HEK293 (cell line): Measurements from ENCODE around the gene UNC5B.

Experiments used
- CTCF ChIA-PET: fragments of 350-600 bp; formaldehyde crosslinking; extraction: SDS; loops from one replicate; lab custom pipeline; 2021; ENCODE audit warnings: antibody characterized with exemption; lab: Yijun Ruan, JAX
- POLR2A ChIA-PET: fragments of 300-600 bp; formaldehyde crosslinking; extraction: SDS; loops from one replicate; lab custom pipeline; 2020; ENCODE audit warnings: antibody characterized with exemption, inconsistent platforms; lab: Yijun Ruan, JAX
- H3K27ac ChIP-seq: fragments of 200-500 bp; sonication (Bioruptor generic); 2 replicates; pipeline ENCODE4 v1.5.1; 2014; ENCODE audit warnings: low read depth, low read length, control low read depth, inconsistent platforms; ENCODE audit errors: extremely low read depth
- H3K36me3 ChIP-seq, 2 experiments: fragments of 200-500 bp in 1 of 2; sonication (Bioruptor generic) in 1 of 2; 1 replicate in 1 of 2; 2 replicates in 1 of 2; pipeline ENCODE4 v1.5.1; 2014 to 2017; ENCODE audit warnings: inconsistent platforms in 2 of 2, low read length in 2 of 2; ENCODE audit not compliant: control insufficient read depth in 2 of 2, insufficient read depth in 1 of 2
- H3K4me1 ChIP-seq: fragments of 200-500 bp; sonication (Bioruptor generic); 2 replicates; pipeline ENCODE4 v1.5.1; 2014; ENCODE audit warnings: mild to moderate bottlenecking, low read length, inconsistent platforms; ENCODE audit not compliant: control insufficient read depth, insufficient read depth
- H3K4me3 ChIP-seq: 2 replicates; pipeline ENCODE4 v1.5.1; 2011; ENCODE audit warnings: low read depth, mild to moderate bottlenecking, control low read depth, low read length, moderate library complexity
- H3K9me3 ChIP-seq: fragments of 200-500 bp; sonication (Bioruptor generic); 2 replicates; pipeline ENCODE4 v1.5.1; 2014; ENCODE audit warnings: low read depth, low read length, inconsistent platforms; ENCODE audit not compliant: control insufficient read depth, insufficient read depth
- BCL11A ChIP-seq: fragments of 450-650 bp; formaldehyde crosslinking; IDR thresholded peaks from 2 replicates; pipeline ENCODE4 v1.5.1; 2016; ENCODE audit warnings: low read depth, missing biosample characterization, missing genetic modification characterization
- GLI2 ChIP-seq: fragments of 450-650 bp; formaldehyde crosslinking; IDR thresholded peaks from 2 replicates; pipeline ENCODE4; 2017; ENCODE audit warnings: missing biosample characterization, missing genetic modification characterization, low read depth, borderline replicate concordance
- HOXD13 ChIP-seq: sonication (generic); formaldehyde crosslinking; IDR thresholded peaks from 2 replicates; pipeline ENCODE4 v1.8.0; 2022; ENCODE audit warnings: missing genetic modification reagents, borderline replicate concordance
- KLF16 ChIP-seq: fragments of 450-650 bp; formaldehyde crosslinking; IDR thresholded peaks from 2 replicates; pipeline ENCODE4 v1.5.1; 2017; ENCODE audit warnings: missing biosample characterization, missing genetic modification characterization
- MYNN ChIP-seq: fragments of 450-650 bp; formaldehyde crosslinking; IDR thresholded peaks from 2 replicates; pipeline ENCODE4 v1.5.1; 2016; ENCODE audit warnings: missing biosample characterization, missing genetic modification characterization, borderline replicate concordance
- PBX3 ChIP-seq: sonication (generic); formaldehyde crosslinking; IDR thresholded peaks from 2 replicates; pipeline ENCODE4 v1.8.1; 2022; ENCODE audit warnings: mild to moderate bottlenecking, moderate library complexity, missing genetic modification reagents
- ZNF155 ChIP-seq: fragments of 450-650 bp; formaldehyde crosslinking; IDR thresholded peaks from 2 replicates; pipeline ENCODE4 v1.5.1; 2016; ENCODE audit warnings: missing biosample characterization, missing genetic modification characterization
- ZNF175 ChIP-seq: fragments of 450-650 bp; formaldehyde crosslinking; IDR thresholded peaks from 2 replicates; pipeline ENCODE4 v1.5.1; 2016; ENCODE audit warnings: missing biosample characterization, missing genetic modification characterization
- ZNF18 ChIP-seq: fragments of 450-650 bp; formaldehyde crosslinking; IDR thresholded peaks from 2 replicates; pipeline ENCODE4 v1.5.1; 2016; ENCODE audit warnings: missing biosample characterization, missing genetic modification characterization
- ZNF19 ChIP-seq: fragments of 450-650 bp; formaldehyde crosslinking; IDR thresholded peaks from 2 replicates; pipeline ENCODE4; 2016; ENCODE audit warnings: missing biosample characterization, missing genetic modification characterization, low read depth
- ZNF239 ChIP-seq: fragments of 450-650 bp; formaldehyde crosslinking; IDR thresholded peaks from 2 replicates; pipeline ENCODE4 v1.5.1; 2016; ENCODE audit warnings: missing biosample characterization, missing genetic modification characterization
- ZNF248 ChIP-seq: fragments of 450-650 bp; formaldehyde crosslinking; IDR thresholded peaks from 2 replicates; pipeline ENCODE4 v1.5.1; 2017; ENCODE audit warnings: missing biosample characterization, missing genetic modification characterization
- ZNF26 ChIP-seq: fragments of 450-650 bp; formaldehyde crosslinking; IDR thresholded peaks from 2 replicates; pipeline ENCODE4 v1.5.1; 2016; ENCODE audit warnings: missing biosample characterization, missing genetic modification characterization
- ZNF292 ChIP-seq: fragments of 450-650 bp; formaldehyde crosslinking; IDR thresholded peaks from 2 replicates; pipeline ENCODE4 v1.5.1; 2016; ENCODE audit warnings: low read depth, missing biosample characterization, missing genetic modification characterization, borderline replicate concordance
- ZNF302 ChIP-seq: fragments of 450-650 bp; formaldehyde crosslinking; IDR thresholded peaks from 2 replicates; pipeline ENCODE4 v1.5.1; 2016; ENCODE audit warnings: missing biosample characterization, missing genetic modification characterization, low read depth
- ZNF350 ChIP-seq: fragments of 450-650 bp; formaldehyde crosslinking; IDR thresholded peaks from 2 replicates; pipeline ENCODE4 v1.5.0; 2017; ENCODE audit warnings: missing biosample characterization, mild to moderate bottlenecking, missing genetic modification characterization
- ZNF404 ChIP-seq: fragments of 450-650 bp; formaldehyde crosslinking; IDR thresholded peaks from 2 replicates; pipeline ENCODE4 v1.5.1; 2017; ENCODE audit warnings: missing biosample characterization, missing genetic modification characterization
- ZNF473 ChIP-seq: fragments of 450-650 bp; formaldehyde crosslinking; IDR thresholded peaks from 2 replicates; pipeline ENCODE4 v1.5.1; 2017; ENCODE audit warnings: missing biosample characterization, missing genetic modification characterization
- ZNF585B ChIP-seq: fragments of 450-650 bp; formaldehyde crosslinking; IDR thresholded peaks from 2 replicates; pipeline ENCODE4 v1.5.1; 2016; ENCODE audit warnings: missing biosample characterization, missing genetic modification characterization
- ZNF654 ChIP-seq: fragments of 450-650 bp; formaldehyde crosslinking; IDR thresholded peaks from 2 replicates; pipeline ENCODE4 v1.5.1; 2016; ENCODE audit warnings: low read depth, missing biosample characterization, missing genetic modification characterization
- ZNF660 ChIP-seq: fragments of 450-650 bp; IDR thresholded peaks from 2 replicates; pipeline ENCODE4 v1.5.1; 2018; ENCODE audit warnings: missing biosample characterization, mild to moderate bottlenecking, missing genetic modification characterization
- ZSCAN30 ChIP-seq: fragments of 450-650 bp; IDR thresholded peaks from 2 replicates; pipeline ENCODE4 v1.5.1; 2018; ENCODE audit warnings: missing biosample characterization, mild to moderate bottlenecking, missing genetic modification characterization, moderate library complexity
- TF ChIP-seq, protein P1 (sequence below): fragments of 450-650 bp; formaldehyde crosslinking; IDR thresholded peaks from 2 replicates; pipeline ENCODE4 v1.5.1; 2016; ENCODE audit warnings: missing biosample characterization, missing genetic modification characterization
- TF ChIP-seq, protein P2 (sequence below): fragments of 450-650 bp; formaldehyde crosslinking; IDR thresholded peaks from 2 replicates; pipeline ENCODE4 v1.5.0; 2017; ENCODE audit warnings: missing biosample characterization, missing genetic modification characterization, borderline replicate concordance

UNC5B gene

GRCh38 chr10:71330789-71331404 is 118.5 kb downstream of the UNC5B start (continued):
- TF ChIP-seq ZNF292, result no peak
- no peak for TF ChIP-seq ZNF302 (tag by site-specific recombination)
- TF ChIP-seq ZNF175, result no peak
- no peak for TF ChIP-seq ZNF654 (tag by site-specific recombination)
- TF ChIP-seq ZNF26 (tag by site-specific recombination), result no peak

DNA sequence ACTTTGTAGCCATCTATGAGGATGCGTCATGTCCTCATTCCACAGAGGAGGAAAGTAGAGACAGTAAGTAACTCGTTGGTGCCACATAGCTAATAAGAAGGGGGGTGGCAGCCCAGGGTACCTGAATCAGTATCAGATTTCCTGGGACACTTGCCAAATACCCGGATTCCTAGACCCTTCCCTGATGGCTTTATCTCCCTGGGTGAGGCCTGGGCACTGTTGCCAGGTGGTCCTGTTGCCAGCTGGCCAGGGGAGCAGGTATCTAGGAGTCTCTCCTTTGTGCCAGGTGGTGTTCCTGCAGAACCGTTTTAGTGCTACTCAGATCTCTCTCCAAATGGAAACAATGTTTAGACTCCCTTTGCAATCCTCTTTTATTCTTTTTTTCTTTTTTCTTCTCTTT is 119.4 kb downstream of the UNC5B start:
- no peaks in the 10 kb centered on the region for H3K4me1 ChIP-seq
- POLR2A ChIA-PET, result no interaction called here
- H3K4me3 ChIP-seq, result no peak overlapping the region
- no peaks in the 10 kb centered on the region for H3K9me3 ChIP-seq
- H3K36me3 ChIP-seq, result no peaks in the 10 kb centered on the region
- CTCF ChIA-PET, result interaction anchor here (0.7 kb wide), 1 partner anchor 9 kb away, joined by 3 read pairs; no protein-coding TSS in a partner anchor
- H3K27ac ChIP-seq, result no peak overlapping the region
- TF ChIP-seq, protein P1, sequence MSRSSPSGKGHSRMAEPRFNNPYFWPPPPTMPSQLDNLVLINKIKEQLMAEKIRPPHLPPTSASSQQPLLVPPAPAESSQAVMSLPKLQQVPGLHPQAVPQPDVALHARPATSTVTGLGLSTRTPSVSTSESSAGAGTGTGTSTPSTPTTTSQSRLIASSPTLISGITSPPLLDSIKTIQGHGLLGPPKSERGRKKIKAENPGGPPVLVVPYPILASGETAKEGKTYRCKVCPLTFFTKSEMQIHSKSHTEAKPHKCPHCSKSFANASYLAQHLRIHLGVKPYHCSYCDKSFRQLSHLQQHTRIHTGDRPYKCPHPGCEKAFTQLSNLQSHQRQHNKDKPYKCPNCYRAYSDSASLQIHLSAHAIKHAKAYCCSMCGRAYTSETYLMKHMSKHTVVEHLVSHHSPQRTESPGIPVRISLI (tag by site-specific recombination), result no peak
- no peak for TF ChIP-seq ZNF155 (tag by site-specific recombination)
- no peak for TF ChIP-seq ZNF585B (tag by site-specific recombination)
- no peak for TF ChIP-seq BCL11A (tag by site-specific recombination)
- no peak for TF ChIP-seq ZNF19 (tag by site-specific recombination)
- TF ChIP-seq, protein P2, sequence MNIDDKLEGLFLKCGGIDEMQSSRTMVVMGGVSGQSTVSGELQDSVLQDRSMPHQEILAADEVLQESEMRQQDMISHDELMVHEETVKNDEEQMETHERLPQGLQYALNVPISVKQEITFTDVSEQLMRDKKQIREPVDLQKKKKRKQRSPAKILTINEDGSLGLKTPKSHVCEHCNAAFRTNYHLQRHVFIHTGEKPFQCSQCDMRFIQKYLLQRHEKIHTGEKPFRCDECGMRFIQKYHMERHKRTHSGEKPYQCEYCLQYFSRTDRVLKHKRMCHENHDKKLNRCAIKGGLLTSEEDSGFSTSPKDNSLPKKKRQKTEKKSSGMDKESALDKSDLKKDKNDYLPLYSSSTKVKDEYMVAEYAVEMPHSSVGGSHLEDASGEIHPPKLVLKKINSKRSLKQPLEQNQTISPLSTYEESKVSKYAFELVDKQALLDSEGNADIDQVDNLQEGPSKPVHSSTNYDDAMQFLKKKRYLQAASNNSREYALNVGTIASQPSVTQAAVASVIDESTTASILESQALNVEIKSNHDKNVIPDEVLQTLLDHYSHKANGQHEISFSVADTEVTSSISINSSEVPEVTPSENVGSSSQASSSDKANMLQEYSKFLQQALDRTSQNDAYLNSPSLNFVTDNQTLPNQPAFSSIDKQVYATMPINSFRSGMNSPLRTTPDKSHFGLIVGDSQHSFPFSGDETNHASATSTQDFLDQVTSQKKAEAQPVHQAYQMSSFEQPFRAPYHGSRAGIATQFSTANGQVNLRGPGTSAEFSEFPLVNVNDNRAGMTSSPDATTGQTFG (tag by site-specific recombination), result no peak
- TF ChIP-seq PBX3 (CRISPR knock-in tag), result no peak
- no peak for TF ChIP-seq GLI2 (tag by site-specific recombination)
- TF ChIP-seq, all 188 proteins: peak for 0

DNA sequence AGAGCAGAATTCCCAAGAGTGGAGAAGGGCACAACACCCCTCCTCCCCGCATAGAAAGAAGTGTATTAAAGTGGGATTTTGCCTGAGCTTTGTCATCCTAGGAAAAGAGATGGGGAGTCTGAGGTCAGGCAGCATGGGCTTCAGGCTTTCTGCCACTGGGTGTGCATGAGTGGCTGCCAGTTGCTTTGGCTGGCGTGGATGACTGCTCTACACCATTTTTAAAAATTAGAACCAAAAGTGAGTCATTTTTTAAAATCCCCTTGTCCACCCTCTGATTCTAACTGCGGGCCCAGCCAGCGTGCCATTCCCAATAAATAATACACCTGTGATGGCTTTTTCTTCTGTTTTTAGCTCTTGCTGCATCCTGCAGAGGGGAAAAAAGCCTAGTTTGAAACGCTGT is 120.1 kb downstream of the UNC5B start:
- Histone ChIP-seq H3K4me3 (no peak overlapping the region), H3K9me3 (no peaks in the 10 kb centered on the region), H3K27ac (no peak overlapping the region), H3K36me3 (no peaks in the 10 kb centered on the region), H3K4me1 (no peaks in the 10 kb centered on the region)
- POLR2A ChIA-PET, result no interaction called here
- CTCF ChIA-PET, result interaction anchor here (0.7 kb wide), 1 partner anchor 8 kb away, joined by 3 read pairs; no protein-coding TSS in a partner anchor
- no peak for TF ChIP-seq ZNF239
- no peak for TF ChIP-seq ZNF248 (tag by site-specific recombination)
- no peak for TF ChIP-seq HOXD13 (CRISPR knock-in tag)
- no peak for TF ChIP-seq GLI2 (tag by site-specific recombination)
- no peak for TF ChIP-seq ZNF175
- TF ChIP-seq ZSCAN30, result no peak
- TF ChIP-seq KLF16 (tag by site-specific recombination), result no peak
- TF ChIP-seq MYNN (tag by site-specific recombination), result no peak
- TF ChIP-seq ZNF18, result no peak
- no peak for TF ChIP-seq ZNF660 (tag by site-specific recombination)
- no peak for TF ChIP-seq ZNF404 (tag by site-specific recombination)
- no peak for TF ChIP-seq ZNF350 (tag by site-specific recombination)
- no peak for TF ChIP-seq ZNF473 (tag by site-specific recombination)
